K562 (cell line): ENCODE data around the gene ADAMTS15. TPM values are rescaled to one million over a fixed set of nuclear protein-coding genes. Genes with fewer than 3 reads are reported as not detected.

ENCODE experiments used
- ATAC-seq: fragments of 200-7000 bp; cut with Tn5 transposase; 3 replicates; pipeline ENCODE4 v1.9.1; 2020; ENCODE audit warnings: moderate library complexity
- BruUV-seq: library from RNA; stranded (reverse); fragments of 400-500 nt; replicated peaks from 2 replicates; lab custom pipeline; 2021; lab: Mats Ljungman, UMichigan
- CTCF ChIA-PET: fragments of 300-600 bp; formaldehyde crosslinking; extraction: SDS; loops from one replicate; lab custom pipeline; 2021; ENCODE audit warnings: low intra/inter-chr PET ratio; lab: Yijun Ruan, JAX
- POLR2A ChIA-PET: fragments of 300-600, 350-650 bp; sonication (Branson Sonifier 250); formaldehyde crosslinking; extraction: SDS; loops from one replicate; lab custom pipeline; 2021; ENCODE audit warnings: antibody characterized with exemption, inconsistent platforms; lab: Yijun Ruan, JAX
- DNase-seq, 4 experiments: peaks; one replicate each; pipeline versions ENCODE4 v3.0.0 to v3.0.0-alpha.2; 2011 to 2018; ENCODE audit warnings: low spot score in 3 of 4, mixed read lengths in 3 of 4; ENCODE audit errors: extremely low read depth in 1 of 4
- FAIRE-seq: peaks from 2 replicates; lab custom pipeline; 2011; peaks lifted over from hg19 to GRCh38; lab: Jason Lieb, UNC
- H2AFZ ChIP-seq: 2 replicates; pipeline ENCODE4 v1.6.0; 2011; ENCODE audit warnings: low read depth, low read length, control low read depth, inconsistent platforms
- H3K27ac ChIP-seq: fragments of 200-600 bp; 3 replicates; pipeline ENCODE4 v1.8.0; 2011; ENCODE audit warnings: low read depth, mild to moderate bottlenecking, control low read depth, inconsistent platforms, low read length, moderate library complexity, mixed read lengths; ENCODE audit errors: extremely low read depth
- H3K27me3 ChIP-seq, 2 experiments: fragments of 300-600 bp in 1 of 2; 2 replicates in 1 of 2; 3 replicates in 1 of 2; pipeline versions ENCODE4 v1.6.0 to v1.8.0; 2011; ENCODE audit warnings: inconsistent platforms in 2 of 2, low read length in 2 of 2, mild to moderate bottlenecking in 1 of 2, mixed read lengths in 1 of 2, moderate library complexity in 1 of 2; ENCODE audit not compliant: control insufficient read depth in 2 of 2, insufficient read depth in 2 of 2
- H3K36me3 ChIP-seq: fragments of 300-600 bp; 3 replicates; pipeline ENCODE4 v1.8.0; 2011; ENCODE audit warnings: mild to moderate bottlenecking, low read length, inconsistent platforms; ENCODE audit not compliant: control insufficient read depth, insufficient read depth
- H3K4me1 ChIP-seq, 2 experiments: fragments of 200-600 bp in 1 of 2; replicated peaks in 1 of 2; 2 replicates in 1 of 2; 3 replicates in 1 of 2; pipeline versions ENCODE4 v1.5.1 to v1.8.0; 2011; ENCODE audit warnings: inconsistent platforms in 2 of 2, low read length in 2 of 2, mild to moderate bottlenecking in 1 of 2, mixed read lengths in 1 of 2, moderate library complexity in 1 of 2; ENCODE audit not compliant: control insufficient read depth in 2 of 2, insufficient read depth in 2 of 2
- H3K4me2 ChIP-seq: 2 replicates; pipeline ENCODE4 v1.6.1; 2011; ENCODE audit warnings: low read length, control low read depth, inconsistent platforms, mixed read lengths; ENCODE audit not compliant: insufficient read depth
- H3K4me3 ChIP-seq: fragments of 200-600 bp; sonication (generic), shearing (Covaris generic); 2 replicates; pipeline ENCODE4 v1.5.1; 2016; ENCODE audit warnings: control low read depth, inconsistent platforms
- H3K79me2 ChIP-seq: fragments of 200-600 bp; 3 replicates; pipeline ENCODE4 v1.8.0; 2011; ENCODE audit warnings: low read length, inconsistent platforms; ENCODE audit not compliant: control insufficient read depth, insufficient read depth
- H3K9ac ChIP-seq, 2 experiments: 2 replicates each; pipeline versions ENCODE4 v1.6.0 to v1.6.1; 2011; ENCODE audit warnings: low read depth in 2 of 2, low read length in 2 of 2, control low read depth in 1 of 2, inconsistent platforms in 1 of 2, mild to moderate bottlenecking in 1 of 2, mixed read lengths in 1 of 2; ENCODE audit not compliant: insufficient read depth in 1 of 2
- H3K9me1 ChIP-seq: one replicate; pipeline ENCODE4 v1.6.0; 2011; ENCODE audit warnings: inconsistent platforms, mild to moderate bottlenecking, low read length, moderate library complexity; ENCODE audit not compliant: control insufficient read depth, insufficient read depth
- H3K9me3 ChIP-seq: replicated peaks from 2 replicates; pipeline ENCODE4 v1.5.1; 2011; ENCODE audit warnings: low read depth, low read length, inconsistent platforms; ENCODE audit not compliant: control insufficient read depth, insufficient read depth
- H4K20me1 ChIP-seq: replicated peaks from 2 replicates; pipeline ENCODE4 v1.6.1; 2011; ENCODE audit warnings: low read length, inconsistent platforms, mixed read lengths; ENCODE audit not compliant: control insufficient read depth, insufficient read depth
- KDM2B ChIP-seq: fragments of 250-450 bp; sonication (Bioruptor Pico); IDR thresholded peaks from 2 replicates; pipeline ENCODE4 v1.8.0; 2021; ENCODE audit warnings: mild to moderate bottlenecking, moderate library complexity
- OTX1 ChIP-seq: fragments of 450-650 bp; formaldehyde crosslinking; IDR thresholded peaks from 2 replicates; pipeline ENCODE4 v1.4.0; 2022; ENCODE audit warnings: mild to moderate bottlenecking
- SUPT5H ChIP-seq: fragments of 450-650 bp; IDR thresholded peaks from 2 replicates; pipeline ENCODE4 v1.6.1; 2016
- WGBS: fragments of 100-300 bp; shearing (Covaris generic); methylation state at CpG from one replicate; pipeline ENCODE4 v1.1.6; 2016; ENCODE audit warnings: low coverage, mixed read lengths; ENCODE audit not compliant: insufficient coverage; ENCODE audit errors: missing lambda C conversion rate; 5-methylcytosine and 5-hydroxymethylcytosine counted together
- in situ Hi-C: fragments of 300-500 bp; cut with MboI; formaldehyde crosslinking; loops from 4 replicates; pipeline ENCODE4 v1.15.0; 2018; ENCODE audit warnings: inconsistent platforms, mixed read lengths
- intact Hi-C: fragments of 100-400 bp; cut with micrococcal nuclease; formaldehyde crosslinking; loops from 2 replicates; pipeline ENCODE4 v1.14.2; 2022
- polyA plus RNA-seq, 8 experiments: library from polyadenylated mRNA; depleted of rRNA in 4 of 8; stranded (reverse) in 5 of 8; unstranded in 3 of 8; fragments of >200 nt; fragmentation: Nextera tagmentation in 2 of 8; fragmentation: Illumina TruSeq in 1 of 8; extraction: Ambion mirVana in 2 of 8; extraction: Trizol in 1 of 8; gene quantifications; 2 replicates each; pipeline versions ENCODE4 v1.2.1 to v1.2.3, GENCODE V29; 2011 to 2014; ENCODE audit warnings: inconsistent platforms in 1 of 8, missing spikeins in 1 of 8
- total RNA-seq, 7 experiments: library from RNA; depleted of rRNA in 6 of 7; stranded (reverse); fragments of >200 nt in 6 of 7; fragmentation: Illumina TruSeq in 2 of 7; extraction: Trizol in 2 of 7; gene quantifications; 2 replicates each; pipeline versions ENCODE4 v1.2.1 to v1.2.3, GENCODE V29; 2011 to 2021; ENCODE audit warnings: low replicate concordance in 1 of 7
- TF ChIP-seq, protein P1 (sequence below), 2 experiments: IDR thresholded peaks; 2 replicates each; pipeline ENCODE4 v1.6.1; 2012; ENCODE audit warnings: improper control_type of control experiment in 2 of 2, low read depth in 2 of 2, low read length in 2 of 2, borderline replicate concordance in 1 of 2
- TF ChIP-seq, protein P2 (sequence below): fragments of 200-400 bp; formaldehyde crosslinking; IDR thresholded peaks from 2 replicates; pipeline ENCODE4 v1.6.1; 2017; ENCODE audit warnings: mild to moderate bottlenecking, low read depth, low read length, moderate library complexity

ADAMTS15 gene
- total and polyA plus RNA-seq, 9 of the 15 experiments (the other 6 are each of a cell fraction or from before 2014, with no cell fraction given): 0.04 TPM; not detected in 8

DNA sequence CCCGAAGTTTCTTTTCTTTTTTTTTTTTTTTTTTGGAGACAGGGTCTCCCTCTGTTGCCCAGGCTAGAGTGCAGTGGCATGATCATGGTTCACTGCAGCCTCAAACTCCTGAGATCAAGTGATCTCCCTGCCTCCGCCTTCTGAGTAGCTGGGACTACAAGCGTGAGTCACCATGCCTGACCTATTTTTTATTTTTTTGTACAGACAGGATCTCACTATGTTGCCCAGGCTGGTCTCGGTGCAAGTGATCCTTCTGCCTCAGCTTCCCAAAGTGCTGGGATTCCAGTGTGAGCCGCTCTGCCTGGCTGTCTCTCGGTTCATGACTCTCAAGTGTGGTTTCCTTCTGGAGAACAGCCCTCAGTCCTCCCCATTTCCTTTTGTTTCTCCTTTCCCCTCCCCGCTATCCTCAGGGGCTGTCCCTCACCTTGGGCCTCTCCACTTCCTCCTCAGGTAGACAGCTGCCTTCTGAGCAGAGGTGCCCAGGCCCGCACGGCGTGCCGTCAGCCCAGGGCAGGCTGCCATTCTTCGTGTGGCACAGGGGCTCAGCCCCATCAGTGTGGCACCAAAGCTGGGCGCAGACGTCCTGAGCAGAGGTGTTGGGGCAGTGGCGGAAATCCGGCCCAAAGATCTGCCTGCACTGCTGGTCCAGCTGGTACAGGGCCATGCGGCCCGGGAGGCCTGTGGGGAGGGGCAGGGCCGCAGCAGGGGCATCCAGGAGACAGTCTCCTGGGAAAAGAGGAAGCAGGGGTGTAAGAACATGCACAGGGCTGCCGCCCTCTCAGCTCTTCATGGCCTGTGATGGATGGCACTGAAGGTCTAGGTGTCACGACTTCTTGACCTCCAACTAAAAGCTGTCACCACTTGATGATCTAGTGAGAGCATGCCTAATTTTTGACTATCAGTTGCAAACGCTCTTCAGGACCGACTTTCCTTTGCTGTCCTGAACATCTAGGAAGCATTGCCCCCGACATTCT lies 34.1 kb upstream of the ADAMTS15 start:
- DNase-seq: no peak
- Histone ChIP-seq H3K9me1 (no peaks in the 10 kb centered on the region), H3K27ac (no peak overlapping the region), H3K79me2 (no peaks in the 10 kb centered on the region), H3K4me1 (peaks cover 0 to 7% of the 10 kb centered on the region in 2 experiments; a peak in 1 of 5 replicates), H3K36me3 (no peaks in the 10 kb centered on the region), H4K20me1 (no peaks in the 10 kb centered on the region), H3K9ac (no peak overlapping the region), H3K4me2 (no peak overlapping the region), H3K4me3 (no peak overlapping the region), H3K27me3 (peaks cover 38 to 86% of the 10 kb centered on the region in 2 experiments), H2AFZ (no peak overlapping the region), H3K9me3 (no peaks in the 10 kb centered on the region)
- 0% methylated on average over 17 of the region's 24 CpGs for WGBS
- no peak for FAIRE-seq
- intact Hi-C loops: no loop called here
- POLR2A ChIA-PET: interaction anchor here (1.3 to 1.5 kb wide), 2 partner anchors 10 to 11 kb away, joined by 3 to 4 read pairs; no protein-coding TSS in a partner anchor
- CTCF ChIA-PET: no interaction called here
- in situ Hi-C loops: no loop called here
- BruUV-seq: no TSS peak
- no peak for TF ChIP-seq OTX1 (CRISPR knock-in tag)
- TF ChIP-seq KDM2B: no peak
- TF ChIP-seq, protein P1, sequence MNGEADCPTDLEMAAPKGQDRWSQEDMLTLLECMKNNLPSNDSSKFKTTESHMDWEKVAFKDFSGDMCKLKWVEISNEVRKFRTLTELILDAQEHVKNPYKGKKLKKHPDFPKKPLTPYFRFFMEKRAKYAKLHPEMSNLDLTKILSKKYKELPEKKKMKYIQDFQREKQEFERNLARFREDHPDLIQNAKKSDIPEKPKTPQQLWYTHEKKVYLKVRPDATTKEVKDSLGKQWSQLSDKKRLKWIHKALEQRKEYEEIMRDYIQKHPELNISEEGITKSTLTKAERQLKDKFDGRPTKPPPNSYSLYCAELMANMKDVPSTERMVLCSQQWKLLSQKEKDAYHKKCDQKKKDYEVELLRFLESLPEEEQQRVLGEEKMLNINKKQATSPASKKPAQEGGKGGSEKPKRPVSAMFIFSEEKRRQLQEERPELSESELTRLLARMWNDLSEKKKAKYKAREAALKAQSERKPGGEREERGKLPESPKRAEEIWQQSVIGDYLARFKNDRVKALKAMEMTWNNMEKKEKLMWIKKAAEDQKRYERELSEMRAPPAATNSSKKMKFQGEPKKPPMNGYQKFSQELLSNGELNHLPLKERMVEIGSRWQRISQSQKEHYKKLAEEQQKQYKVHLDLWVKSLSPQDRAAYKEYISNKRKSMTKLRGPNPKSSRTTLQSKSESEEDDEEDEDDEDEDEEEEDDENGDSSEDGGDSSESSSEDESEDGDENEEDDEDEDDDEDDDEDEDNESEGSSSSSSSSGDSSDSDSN (IDR thresholded peaks at IDR 0.05; ENCODE audit: borderline replicate concordance in 1 of 2, low read depth in 2 of 2, low read length in 2 of 2): no peak
- TF ChIP-seq, protein P2, sequence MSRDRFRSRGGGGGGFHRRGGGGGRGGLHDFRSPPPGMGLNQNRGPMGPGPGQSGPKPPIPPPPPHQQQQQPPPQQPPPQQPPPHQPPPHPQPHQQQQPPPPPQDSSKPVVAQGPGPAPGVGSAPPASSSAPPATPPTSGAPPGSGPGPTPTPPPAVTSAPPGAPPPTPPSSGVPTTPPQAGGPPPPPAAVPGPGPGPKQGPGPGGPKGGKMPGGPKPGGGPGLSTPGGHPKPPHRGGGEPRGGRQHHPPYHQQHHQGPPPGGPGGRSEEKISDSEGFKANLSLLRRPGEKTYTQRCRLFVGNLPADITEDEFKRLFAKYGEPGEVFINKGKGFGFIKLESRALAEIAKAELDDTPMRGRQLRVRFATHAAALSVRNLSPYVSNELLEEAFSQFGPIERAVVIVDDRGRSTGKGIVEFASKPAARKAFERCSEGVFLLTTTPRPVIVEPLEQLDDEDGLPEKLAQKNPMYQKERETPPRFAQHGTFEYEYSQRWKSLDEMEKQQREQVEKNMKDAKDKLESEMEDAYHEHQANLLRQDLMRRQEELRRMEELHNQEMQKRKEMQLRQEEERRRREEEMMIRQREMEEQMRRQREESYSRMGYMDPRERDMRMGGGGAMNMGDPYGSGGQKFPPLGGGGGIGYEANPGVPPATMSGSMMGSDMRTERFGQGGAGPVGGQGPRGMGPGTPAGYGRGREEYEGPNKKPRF: no peak
- no peak for TF ChIP-seq SUPT5H
- no peak for ATAC-seq
